NCI-H460 (cell line): ENCODE data around the gene KBTBD7. TPM values are rescaled to one million over a fixed set of nuclear protein-coding genes. Genes with fewer than 3 reads are reported as not detected.
"Not testable (repeated sequence)": the region's sequence is repeated elsewhere in the genome, so short reads cannot be mapped to it uniquely, and the experiment has no call there.

Experiments used
- DNase-seq: peaks from one replicate; pipeline ENCODE4 v3.0.0-alpha.2; 2016; ENCODE audit warnings: low read depth; ENCODE audit errors: extremely low read depth
- total RNA-seq: library from RNA; depleted of rRNA; stranded (reverse); fragments of >200 nt; shearing (Covaris generic); gene quantifications from 2 replicates; pipeline ENCODE4 v1.2.3, GENCODE V29; 2014

Gene KBTBD7
- total RNA-seq, 1 experiment from 2014 or later, result 4.9 TPM

DNA sequence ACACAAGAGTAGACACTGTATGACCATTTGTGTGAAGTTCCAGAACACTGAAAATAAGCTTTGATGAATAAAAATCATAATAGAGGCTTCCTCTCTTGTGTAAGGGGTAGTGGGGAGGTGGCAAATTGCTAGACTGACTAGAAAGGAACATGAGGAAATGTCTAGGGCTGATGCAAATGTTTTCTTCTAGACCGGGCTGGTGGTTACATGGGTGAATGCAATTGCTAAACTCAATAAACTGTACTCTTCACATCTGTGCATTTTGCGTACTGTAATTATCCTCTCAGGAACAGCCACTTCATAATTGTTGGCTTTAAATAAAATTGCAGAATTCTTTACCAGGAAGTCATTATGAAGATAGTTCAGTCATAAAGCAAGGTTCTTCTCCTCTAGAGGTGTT lies 5.2 kb upstream of the KBTBD7 start:
- no peak for DNase-seq

DNA sequence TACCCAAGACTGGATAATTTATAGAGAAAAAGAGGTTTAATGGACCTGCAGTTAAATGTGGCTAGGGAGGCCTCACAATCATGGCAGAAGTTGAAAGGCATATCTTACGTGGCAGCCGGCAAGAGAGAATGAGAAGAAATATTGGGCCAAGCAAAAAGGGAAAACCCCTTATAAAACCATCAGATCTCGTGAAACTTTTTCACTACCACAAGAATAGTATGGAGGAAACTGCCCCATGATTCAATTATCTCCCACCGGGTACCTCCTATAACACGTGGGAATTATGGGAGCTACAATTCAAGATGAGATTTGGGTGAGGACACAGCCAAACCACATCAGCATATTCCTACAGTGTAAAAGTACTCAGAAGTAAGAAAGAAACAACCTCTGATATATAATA lies 4.7 kb upstream of the KBTBD7 start:
- DNase-seq, result no peak

DNA sequence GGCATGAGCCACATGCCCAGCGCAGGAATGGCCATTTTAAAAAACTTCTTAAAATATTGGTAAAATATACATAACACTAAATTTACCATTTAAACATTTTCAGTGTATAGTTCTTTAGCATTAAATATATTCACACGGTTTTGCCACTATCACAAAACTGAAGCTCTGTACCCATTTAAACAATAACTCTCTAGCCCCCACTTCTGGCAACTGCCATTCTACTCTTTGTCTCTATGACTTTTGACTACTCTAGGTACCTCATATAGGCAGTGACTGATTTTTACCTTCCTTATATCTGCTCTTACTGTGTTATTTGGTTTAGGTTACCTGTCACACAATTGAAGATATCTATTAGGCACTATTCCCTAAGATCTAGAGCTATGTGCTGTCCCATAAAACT lies 2.3 kb upstream of the KBTBD7 start:
- no peak for DNase-seq

DNA sequence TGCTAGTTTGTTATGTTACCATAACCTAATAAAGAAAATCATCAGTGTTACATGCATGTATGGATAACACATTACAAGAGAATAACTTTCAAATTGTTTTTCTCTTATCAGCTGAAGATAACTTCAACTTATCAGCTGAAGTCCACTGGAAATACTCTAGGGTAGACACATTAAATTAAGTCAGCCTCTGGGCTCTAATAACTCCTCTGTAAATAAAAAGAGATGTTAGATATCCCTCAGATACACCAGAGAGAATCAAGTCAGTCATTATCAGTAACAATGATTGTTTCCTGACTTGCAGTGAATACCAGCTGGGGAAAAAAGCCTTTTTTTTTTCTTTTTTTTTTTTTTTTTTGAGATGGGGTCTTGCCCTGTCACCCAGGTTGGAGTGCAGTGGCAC lies 1.6 kb upstream of the KBTBD7 start:
- DNase-seq, result no peak

DNA sequence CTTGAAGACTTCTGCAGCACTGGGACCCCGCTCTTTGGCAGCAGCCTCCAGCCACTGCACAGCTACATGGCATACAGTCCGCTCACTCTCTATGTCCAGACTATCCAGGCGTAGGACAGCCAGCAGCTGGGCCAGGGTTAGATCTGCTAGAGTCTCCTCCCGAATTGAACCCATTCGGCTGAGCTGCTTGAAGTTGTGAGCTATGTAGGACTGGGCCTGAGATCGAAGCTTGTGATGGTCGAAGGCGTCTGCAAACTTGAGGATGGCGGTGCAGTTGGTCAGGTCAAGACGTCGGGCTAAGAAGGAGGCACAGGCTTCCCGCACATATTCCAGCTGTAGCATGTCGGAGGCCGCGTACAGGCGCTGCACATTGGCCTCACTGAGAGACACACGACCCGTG lies 900 bp downstream of the KBTBD7 start:
- no peak for DNase-seq

DNA sequence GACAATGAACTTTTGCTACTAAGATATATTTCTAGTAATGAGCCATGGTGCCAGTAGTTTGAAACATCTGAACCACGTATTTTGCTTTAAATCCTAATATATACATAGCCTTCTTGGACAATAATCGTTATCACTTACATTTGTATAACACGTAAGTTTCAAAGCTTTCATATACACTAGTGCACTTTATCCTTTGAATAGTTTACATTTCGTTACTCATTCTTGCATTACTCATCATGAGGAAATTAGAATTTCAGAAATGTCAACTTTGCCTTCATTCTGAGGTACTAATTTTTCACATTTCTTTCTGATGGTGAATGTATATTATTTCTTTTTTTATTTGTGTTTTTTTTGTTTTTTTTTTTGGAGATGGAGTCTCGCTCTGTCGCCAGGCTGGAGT lies 5.8 kb downstream of the KBTBD7 start:
- DNase-seq, result no peak

DNA sequence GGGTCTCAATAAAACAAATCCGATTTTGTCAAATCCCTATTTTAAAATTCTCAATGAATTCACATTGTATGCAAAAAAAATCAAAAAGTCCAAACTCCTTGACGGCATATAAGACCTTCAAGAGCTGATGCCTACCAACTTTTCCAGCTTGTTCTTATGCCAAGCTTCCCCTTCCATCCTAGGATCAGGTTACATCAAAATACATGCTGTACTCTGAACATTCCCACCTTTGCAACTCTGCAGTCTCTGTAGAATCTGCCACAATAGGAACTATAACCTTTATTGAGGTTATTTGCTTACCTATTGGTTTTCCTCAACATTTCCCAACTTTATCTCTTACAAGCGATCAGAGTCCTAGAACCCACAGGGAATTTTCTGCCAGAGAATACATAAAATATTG lies 7.9 kb downstream of the KBTBD7 start:
- no peak for DNase-seq

DNA sequence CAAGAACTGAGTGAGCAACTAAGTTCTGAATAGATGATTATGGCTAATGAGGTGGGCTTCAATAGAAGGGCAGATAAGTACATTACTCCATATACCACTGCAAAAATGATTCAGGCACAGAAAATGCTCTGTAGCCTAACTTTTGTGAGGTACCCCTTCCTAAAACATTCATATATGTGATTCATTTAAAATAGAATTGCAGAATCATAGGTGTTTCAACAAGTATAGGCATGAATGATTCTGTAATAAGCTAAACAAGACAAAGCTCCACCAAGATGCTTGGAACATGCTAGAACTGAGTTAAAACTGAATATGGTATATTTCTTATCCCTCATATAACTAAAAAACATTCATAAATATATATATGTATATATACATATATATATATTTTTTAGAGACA lies 12.1 kb downstream of the KBTBD7 start:
- no peak for DNase-seq

DNA sequence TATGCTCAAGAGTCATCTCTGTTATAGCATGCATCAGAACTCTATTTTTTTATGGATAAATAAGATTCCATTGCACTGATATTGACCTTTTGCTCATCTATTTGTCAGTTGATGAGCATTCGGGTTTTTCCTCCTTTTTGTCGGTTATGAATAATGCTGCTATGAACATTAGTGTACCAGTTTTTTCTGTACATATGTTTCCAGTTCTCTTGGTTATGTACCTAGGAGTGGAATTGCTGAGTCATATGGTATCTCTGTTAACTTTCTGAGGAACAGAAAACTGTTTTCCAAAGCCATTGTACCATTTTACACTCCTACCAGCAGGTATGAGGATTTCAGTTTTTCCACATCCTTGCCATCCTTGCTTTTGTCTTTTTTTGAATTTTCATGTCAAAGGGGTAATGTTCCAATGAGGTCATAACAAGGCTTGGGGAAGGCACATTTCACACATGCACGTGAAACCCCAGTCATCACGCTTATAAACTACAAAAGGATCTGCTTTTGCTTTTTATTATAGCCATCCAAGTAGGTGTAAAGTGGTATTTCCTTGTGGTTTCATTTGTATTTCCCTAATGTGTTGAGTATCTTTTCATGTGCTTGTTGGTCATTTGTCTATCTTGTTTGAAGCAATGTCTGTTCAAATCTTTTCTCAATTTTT lies 14.6 kb downstream of the KBTBD7 start:
- DNase-seq, result no peak

DNA sequence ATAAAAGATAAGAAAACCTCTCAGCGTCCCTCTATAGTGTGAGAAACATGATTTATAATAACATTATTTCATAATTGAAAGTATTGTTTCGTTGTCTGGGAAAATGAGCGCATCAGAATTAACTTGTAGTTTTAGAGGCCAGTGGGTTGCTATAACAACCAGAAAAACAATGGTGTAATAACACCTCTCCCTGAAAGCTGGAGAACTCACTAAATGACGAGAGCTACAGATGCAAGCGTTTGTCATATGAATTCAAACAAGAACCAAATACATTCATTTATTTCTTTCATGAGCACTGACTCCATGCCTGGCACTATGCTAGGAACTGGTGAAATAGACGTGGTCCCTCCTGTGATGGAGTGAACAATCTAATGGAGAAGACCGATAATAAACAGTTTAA lies 16.3 kb downstream of the KBTBD7 start:
- no peak for DNase-seq

DNA sequence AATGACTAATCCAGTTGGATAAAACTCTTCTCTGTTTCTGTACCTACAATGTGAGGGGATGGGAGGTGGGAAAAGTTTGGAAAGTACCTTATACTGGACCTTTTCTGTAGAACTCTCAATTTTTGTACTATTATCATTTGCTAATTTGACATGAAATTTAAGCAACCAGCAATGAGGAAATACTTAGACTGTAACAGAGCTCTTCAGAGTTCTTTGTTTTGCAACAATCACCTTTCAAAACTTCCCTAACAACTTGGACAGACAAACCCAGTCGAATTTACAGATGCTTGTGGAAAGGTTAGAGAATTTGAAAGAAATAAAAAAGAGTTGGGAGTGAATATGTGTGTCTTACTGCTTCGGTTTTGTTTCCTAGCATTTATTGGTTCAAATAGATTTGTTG lies 16.8 kb downstream of the KBTBD7 start:
- no peak for DNase-seq

DNA sequence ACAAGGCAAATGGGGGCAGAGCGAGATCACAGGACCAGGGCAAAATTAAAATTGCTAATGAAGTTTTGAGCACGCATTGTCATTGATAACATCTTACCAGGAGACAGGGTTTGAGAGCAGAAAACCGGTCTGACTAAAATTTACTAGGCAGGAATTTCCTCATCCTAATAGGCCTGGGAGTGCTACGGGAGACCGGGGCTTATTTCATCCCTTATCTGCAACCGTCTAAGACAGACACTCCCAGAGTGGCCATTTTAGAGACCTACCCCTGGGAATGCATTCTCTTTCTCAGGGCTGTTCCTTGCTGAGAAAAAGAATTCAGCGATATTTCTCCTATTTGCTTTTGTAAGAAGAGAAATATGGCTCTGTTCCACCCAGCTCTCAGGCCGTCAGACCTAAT lies 18.8 kb downstream of the KBTBD7 start:
- not testable (repeated sequence) for DNase-seq

DNA sequence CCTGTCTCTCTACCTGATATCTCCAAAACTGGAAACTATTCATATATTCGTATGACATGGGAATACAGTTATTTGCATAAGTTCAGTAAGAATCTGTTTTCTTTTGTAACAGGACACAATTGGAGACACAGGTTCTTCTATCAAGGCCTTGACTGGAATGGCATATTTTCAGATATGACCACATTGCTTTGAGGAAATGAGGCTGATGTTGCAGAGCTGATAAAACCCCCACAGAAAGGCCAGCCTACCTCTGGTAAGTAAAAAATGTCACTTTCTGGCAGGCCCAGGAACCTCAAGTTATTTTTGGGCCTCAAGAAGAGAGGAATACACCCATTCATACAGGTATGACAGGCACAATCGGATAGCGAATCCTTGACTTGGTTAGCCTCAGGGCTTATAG lies 32.2 kb downstream of the KBTBD7 start:
- no peak for DNase-seq

DNA sequence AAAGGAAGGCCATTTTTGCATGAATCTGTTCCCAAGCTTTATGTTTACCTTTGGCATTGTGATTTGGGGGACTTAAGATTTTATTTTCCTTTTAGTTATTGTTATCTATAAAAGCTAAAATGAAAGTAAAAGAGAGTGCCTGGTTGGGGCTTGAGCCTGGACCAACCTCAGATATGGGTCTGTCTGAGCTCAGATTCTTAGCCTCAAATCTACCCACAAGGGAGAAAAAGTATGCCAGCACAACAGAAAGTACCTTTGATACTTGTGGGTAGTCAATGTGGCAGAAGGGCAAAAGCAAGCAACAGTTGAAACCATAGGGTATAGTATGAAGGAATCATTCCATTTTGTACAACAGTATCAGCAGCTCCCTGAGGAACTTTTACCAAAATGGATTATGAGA lies 35.2 kb downstream of the KBTBD7 start:
- no peak for DNase-seq

DNA sequence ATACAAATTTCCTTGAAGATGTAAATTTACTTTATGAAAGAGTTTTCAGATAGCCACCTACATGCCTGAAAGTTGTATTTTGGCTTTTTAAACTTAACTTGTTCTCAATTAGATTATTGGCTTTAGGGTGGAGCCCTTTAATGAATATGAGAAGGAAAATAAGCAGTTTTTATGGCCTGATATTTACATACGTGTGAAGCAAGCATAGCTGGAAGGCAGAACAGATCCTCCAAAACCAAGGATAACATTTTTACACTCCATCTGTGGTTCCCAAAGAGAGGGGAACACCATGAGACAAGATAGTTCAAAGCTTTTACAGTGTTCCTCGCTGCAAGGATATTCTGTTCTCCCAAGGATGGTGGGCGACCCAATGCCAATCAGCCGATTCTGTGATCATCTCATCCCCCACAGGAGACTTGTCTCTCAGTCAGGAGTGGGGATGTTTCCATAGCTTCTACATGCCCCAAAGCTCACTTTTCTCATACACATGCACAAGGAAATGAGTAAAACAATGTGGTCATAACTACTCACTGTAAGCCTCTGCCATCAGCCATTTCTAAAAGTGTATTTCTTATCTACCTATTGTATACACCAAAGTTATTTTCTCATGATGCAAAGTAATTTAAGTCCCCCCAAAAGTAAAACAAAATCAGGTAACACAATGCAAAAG lies 37.2 kb downstream of the KBTBD7 start:
- no peak for DNase-seq

DNA sequence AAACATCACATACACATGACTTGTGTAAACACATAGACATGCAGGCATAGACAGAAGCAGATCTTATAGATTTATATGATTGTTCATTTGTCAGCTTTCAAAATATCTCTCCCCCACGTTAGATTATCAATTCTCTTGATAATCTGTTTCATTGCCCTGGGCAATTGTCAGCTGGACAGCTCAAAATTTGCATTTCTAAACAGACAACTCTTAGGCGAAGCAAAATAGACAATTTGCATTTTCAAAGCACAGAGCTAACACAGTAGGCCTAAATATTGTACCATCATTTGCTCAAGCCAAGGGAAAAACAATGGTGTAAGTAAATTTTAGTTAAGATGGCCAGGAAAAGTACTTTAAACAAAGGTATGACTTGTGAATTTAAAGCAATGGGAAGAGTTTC lies 37.7 kb downstream of the KBTBD7 start:
- DNase-seq, result no peak

DNA sequence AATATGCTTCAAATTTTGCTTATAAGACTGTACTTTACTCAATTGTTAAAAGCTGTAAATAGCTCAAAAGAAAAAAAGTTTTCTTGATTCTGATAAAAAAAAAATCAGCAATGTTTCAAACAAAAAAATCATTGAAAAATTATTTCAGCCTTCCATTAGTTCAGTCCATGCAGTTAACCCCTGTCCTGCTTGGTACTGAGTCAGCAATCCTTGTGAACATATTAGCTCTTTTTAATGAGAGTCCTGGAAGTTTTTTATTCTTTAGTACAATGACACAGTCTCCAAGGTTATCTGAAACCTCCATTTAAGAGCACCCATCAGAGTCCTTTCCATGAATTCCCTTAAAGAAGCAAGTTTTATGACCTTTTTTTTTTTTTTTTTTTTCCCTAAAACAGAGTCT lies 40.3 kb downstream of the KBTBD7 start:
- DNase-seq, result no peak

DNA sequence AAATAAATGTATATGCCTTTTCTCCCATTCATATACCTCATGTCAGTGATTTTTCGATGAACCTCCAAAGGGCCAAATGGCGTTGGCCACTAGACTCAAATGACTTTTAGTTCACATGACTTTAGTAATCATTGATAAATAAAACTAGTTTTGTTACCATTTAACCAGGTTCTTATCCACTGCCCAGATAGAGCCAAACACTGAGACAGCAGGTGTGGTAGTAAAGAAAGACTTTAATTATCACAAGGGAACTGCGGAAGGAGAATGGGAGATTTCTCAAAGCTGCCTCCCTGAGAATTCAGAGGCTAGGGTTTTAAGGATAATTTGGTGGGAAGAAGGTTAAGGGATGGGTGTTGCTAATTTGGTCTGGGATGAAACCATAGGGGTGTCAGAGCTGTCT lies 42.4 kb downstream of the KBTBD7 start:
- DNase-seq, result no peak

DNA sequence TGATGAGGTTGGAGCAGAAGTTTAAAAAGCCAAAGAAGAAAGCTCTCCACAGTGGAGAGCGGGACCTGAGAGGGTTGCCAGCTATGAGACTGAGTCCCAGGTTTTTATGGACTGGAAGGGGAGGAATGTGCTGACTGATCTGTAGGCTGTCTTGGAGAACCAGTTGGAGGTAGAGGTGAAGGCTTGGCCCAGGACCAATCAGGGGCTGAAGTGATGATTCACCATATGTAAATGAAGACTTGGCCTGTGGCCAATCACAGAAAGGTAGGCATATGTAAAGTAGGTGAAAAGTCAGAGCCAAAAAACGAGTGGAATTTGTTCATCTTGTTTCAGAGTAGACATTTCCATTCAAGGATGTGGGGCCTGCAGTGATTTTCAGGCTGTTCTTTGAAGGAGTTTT lies 44.3 kb downstream of the KBTBD7 start:
- no peak for DNase-seq

DNA sequence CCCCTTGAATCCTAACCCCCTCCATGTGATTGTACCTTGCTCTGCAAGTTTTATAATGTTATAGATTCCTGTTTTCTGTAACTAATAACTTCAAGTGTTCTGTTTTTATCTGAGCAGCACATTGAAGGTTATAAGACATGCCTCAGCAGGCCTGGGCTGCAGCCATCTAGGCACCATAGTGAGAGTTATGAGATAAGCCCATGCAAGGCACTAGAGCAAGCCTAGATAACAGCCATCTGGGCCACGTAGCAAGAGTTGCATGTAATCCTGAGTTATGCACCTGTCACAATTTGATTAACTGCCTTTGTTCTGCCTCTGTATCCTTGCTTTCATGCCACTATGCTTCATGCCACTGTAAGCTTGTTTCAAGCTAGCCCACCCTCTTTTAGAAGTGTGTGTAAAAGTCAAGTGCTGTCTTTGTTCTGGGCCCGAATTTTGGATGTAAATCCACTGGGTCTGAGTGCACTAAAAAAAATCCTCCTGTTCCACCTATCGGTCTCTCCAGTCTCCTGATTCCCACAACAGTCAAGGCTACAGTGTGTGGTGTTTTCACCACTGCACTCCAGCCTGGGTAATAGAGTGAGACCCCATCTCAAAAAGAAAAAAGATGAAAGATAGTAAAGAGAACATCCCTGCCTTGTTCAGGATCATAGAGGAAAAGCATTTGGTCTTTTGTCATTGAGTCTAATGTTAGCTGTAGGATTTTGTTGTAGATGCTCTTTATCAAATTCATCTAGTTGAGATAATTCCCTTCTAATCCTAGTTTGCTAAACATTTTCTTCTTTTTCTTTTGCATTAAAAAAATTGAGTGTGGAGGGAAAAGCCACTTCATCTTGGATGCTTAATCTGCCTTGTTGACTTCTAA lies 45.7 kb downstream of the KBTBD7 start:
- DNase-seq, result no peak

DNA sequence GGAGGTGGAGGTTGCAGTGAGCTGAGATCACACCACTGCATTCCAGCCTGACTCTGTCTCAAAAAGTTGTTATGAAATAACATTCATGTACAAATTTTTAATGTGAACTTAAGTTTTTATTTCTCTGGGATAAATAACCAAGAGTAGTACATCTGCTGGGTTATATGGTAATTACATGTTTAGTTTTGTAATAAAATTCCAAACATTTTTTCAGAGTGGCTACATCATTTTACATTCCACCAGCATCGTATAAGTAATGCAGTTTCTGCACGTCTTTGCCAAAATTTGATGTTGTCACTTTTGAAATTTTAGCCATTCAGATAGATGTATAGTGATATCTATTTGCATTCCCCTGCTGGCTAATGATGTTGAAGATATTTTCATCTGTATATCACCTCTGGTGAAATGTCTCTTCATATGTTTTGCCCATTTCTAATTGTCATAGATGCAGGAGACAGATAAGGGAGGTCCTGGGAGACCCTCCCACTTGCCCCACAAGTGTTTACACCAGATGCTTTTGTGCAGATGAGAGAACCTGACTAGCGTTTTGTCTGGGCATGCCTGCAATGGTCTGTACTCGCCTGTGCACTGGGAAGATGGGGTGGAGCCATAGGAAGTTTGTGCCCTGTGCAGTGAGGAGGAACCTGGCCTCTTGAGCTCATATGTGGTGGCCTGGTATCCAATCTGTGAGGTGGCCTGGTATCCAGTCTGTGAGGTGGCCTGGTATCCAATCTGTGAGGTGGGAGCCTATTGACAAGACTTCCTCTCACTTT lies 49.0 kb downstream of the KBTBD7 start:
- no peak for DNase-seq
